Measurements from ENCODE around the gene TMC8.
"Not testable (repeated sequence)": the region's sequence is repeated elsewhere in the genome, so short reads cannot be mapped to it uniquely, and the experiment has no call there.

Gene TMC8

DNA sequence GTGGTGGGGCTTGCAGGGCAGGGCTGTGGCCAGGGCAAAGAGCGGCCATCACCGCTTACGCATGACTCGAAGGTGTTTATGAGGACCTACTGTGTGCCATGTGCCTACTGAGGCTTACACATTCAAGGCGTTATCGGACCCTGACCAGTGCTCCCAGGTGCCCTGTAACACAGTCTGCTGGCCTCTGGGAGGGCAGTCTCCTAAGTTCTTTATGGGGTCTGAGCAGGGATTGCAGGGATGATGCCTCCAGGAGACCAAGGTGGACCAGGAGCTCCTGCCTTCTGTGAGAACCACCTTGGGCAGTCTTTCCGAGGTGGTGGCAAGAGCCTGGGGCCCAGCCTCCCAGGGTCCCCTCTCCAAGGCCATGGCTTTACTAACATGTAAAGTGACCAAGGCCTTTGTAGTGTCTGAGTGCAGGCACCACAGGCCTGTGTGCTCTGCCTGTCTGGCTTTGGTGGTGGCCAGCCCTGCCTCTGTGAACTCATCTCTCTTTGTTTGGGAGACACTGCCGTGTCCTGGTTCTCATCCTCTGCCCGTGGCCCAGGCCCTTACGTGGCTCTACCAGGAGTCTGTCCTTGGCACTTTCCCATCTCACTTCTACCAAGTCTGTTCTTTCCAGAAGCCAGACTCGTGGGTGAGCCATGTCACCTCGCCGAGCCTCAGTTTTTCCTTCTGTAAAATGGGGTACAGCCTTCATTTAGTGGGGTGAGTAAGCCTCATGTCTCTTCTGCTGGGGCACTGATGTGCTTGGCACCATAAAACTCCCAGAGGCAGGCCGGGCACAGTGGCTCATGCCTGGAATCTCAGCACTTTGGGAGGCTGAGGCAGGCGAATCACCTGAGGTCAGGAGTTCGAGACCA lies 34.4 kb downstream of the TMC8 start:
- DNase-seq = no peak

DNA sequence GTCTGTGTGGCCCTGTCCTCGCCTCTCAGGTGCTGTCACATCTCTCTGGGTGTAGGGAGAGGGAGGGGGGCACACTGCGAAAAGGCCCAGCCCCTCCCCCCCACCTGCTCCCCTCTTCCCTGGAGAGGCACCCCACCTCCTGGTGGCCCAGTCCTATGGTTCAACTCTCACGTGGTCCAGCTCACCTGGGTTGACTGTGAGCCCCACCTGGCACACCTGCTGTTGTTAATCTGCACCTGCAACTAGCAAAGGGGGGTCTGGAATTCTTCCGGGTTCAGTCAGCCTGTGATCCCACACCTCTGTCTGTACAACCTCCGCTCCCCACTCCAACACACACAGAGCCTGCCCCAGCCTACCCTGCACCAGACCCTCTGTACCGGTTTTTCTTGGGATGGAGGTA lies 35.8 kb downstream of the TMC8 start:
- no peak for DNase-seq

DNA sequence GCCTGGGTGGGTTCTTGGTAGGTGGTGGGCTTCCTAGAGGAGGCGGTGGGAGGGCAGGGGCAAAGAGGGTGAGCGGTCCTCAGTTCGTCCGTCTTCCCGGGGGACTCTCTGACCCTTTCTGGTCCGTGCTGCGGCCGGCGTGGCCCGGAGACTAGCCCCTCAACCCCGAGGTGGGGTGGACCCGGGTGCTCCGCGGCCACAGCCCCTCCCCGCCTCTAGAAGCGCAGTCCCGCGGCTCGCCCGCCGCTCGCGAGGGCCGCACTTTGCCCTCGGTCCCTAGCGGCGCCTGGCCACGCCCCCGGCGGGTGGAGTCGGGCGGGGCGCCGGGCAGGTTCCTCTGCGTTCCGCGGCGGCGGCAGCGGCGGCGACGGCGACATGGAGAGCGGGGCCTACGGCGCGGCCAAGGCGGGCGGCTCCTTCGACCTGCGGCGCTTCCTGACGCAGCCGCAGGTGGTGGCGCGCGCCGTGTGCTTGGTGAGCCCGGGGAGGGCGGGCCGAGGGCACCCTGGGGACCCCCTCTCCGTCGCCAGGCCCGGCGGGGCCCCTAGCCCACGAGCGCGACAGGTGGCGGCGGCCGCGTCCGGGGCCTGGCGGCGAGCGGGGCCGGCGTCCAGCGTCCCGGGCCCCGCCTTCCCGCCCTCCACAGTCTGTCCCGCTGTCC lies 37.8 kb downstream of the TMC8 start, which contains the start of gene SYNGR2:
SYNGR2 (plus strand) TSS at position 340 of the 661 bp plus-strand sequence; CDS start at position 376, 36 bp downstream.
- peak; percentile 74 for DNase-seq

DNA sequence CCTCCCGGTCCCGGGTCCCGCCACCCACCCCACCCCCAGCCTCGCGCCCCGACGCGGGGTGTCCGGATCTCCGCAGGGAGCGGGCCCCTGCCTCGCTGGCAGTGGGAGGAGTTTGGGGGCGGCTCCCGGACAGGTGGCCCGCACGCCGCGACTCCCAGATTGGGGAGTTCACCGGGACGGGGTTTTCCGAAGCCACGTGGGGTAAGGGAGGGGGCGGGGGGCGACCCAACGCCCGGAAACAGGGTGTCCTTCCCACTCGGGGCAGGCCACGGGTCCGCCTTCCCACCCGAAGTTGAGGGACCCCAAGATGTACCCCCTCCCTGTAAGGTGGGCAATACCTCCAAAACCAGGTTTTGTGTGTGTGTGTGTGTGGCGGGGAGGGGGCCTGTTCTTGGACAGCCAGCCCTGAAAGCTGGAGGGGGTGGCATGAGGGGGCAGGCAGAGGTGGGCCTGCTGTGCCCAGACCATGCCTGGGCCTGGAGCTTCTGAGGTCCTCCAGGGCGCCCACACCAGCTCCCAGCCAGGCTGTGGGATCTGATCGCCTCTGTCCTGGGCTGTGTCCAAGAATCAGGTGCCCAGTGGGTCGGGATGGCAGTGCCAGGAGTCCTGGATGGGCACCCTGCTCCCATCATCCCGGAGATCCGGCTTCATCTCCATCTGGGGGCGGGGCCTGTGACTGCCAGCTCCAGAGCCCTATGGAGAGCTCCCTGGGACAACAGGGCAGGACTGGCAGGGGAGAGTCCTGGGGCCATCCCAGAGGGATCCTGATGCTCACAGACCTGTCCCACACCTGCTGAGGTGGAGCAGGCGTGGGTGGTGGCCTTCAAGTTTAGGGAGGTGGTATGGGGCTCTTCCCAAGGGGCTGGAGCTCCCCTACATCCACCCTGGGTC lies 38.6 kb downstream of the TMC8 start:
- DNase-seq = no peak

DNA sequence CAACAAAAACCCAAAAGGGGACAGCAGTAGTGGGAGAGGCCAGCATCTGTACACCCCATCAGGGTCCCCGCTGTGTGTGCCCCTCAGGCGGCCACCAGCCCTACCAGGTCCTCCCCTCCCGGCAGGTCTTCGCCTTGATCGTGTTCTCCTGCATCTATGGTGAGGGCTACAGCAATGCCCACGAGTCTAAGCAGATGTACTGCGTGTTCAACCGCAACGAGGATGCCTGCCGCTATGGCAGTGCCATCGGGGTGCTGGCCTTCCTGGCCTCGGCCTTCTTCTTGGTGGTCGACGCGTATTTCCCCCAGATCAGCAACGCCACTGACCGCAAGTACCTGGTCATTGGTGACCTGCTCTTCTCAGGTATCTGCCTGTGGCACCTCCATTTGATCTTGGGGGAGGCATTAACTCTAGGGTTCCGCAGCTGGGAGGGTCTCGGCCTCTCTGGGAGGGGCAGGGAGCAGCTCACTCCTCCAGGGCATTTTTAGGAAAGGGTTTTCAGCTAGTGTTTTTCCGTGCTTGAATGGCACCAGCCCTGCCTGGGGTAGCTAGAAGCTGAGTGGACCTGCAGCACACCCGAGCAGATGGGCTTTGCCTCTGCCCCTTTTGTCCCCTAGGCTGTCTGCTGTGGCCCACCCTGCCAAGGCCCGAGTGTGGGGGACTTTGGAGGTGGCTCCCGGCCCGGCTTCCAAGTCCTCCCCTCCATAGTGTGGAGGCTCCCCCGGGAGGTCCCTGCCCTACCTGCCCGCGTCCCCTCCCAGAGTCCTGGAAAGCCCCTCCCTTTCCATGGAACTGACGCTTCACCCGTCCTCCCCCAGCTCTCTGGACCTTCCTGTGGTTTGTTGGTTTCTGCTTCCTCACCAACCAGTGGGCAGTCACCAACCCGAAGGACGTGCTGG lies 40.4 kb downstream of the TMC8 start:
- DNase-seq = no peak

DNA sequence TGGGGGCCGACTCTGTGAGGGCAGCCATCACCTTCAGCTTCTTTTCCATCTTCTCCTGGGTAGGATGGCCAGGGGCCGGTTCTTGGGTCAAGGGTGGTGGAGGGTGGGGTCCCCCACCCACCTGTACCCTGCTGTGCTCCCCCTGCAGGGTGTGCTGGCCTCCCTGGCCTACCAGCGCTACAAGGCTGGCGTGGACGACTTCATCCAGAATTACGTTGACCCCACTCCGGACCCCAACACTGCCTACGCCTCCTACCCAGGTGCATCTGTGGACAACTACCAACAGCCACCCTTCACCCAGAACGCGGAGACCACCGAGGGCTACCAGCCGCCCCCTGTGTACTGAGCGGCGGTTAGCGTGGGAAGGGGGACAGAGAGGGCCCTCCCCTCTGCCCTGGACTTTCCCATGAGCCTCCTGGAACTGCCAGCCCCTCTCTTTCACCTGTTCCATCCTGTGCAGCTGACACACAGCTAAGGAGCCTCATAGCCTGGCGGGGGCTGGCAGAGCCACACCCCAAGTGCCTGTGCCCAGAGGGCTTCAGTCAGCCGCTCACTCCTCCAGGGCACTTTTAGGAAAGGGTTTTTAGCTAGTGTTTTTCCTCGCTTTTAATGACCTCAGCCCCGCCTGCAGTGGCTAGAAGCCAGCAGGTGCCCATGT lies 41.1 kb downstream of the TMC8 start:
- DNase-seq = not testable (repeated sequence)

DNA sequence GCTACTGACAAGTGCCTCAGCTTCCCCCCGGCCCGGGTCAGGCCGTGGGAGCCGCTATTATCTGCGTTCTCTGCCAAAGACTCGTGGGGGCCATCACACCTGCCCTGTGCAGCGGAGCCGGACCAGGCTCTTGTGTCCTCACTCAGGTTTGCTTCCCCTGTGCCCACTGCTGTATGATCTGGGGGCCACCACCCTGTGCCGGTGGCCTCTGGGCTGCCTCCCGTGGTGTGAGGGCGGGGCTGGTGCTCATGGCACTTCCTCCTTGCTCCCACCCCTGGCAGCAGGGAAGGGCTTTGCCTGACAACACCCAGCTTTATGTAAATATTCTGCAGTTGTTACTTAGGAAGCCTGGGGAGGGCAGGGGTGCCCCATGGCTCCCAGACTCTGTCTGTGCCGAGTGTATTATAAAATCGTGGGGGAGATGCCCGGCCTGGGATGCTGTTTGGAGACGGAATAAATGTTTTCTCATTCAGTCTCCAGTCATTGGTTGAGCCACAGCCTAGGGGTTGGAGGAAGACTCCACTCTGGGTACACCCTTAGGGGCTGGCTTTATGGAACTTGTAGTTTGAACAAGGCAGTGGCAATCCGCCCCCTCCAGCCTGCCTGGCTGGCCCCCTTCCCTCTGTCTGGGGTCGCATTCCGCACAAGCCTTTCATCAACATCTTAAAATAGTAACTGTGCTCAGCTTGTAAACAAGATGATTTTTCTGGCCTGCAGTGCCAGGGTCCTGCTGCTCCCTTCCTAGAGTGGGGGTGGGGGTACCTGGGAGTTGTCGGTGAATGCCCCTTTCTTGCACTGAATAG lies 41.9 kb downstream of the TMC8 start:
- no peak for DNase-seq

DNA sequence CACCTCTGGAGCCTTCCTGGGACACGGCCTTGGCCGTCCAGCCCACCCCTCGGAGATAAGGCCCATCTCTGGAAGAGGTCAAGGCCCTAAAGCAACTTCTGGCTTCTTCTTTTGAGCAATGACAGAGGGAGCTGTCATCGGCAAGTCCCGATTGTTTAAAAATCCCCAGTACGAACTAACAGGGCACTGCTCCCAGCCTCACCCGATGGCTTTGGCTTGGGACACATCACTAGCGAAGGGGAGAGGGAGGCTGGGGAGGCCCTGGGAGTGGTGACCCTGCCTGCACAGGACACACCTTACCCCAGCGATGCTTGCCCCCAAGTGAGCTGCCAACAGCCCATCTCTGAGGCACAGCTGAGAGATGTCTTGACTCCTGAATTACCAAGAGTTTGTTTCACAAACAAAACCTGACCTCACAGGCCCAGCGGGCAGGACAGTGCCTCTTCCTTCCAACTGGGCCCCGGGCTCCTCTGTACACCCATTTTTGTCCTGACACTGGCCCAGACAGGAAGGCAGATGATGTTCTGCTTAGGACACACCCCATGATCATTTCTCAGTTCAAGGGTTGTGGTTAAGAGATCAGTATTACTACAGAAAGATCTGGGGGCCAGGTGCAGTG lies 42.6 kb downstream of the TMC8 start:
- DNase-seq = no peak

DNA sequence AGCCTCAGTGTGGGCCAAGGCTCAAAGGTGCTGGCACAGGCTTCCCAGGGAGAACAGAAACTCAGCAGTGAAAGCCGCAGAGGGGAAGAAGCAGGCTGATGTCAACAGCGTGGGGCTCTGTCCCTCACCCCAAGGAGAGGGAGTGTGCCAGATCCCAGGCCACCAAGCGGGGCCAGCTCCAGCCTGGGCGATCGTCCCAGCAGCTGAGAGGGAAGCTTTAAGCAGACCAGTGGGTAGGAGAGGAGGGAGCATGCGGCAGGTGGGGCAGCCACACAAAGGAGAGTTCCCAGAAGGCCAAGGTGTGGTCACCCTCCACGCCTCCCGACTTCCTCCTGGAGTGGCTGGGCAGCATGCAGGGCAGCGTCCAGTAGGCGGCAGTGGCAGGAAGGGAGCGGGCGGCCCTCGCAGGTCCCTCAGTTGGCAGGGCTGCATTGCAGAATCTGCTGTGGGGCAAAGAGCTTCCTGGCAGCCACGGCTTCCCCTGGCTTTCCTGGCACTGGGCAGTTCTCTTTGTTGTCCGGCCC lies 43.8 kb downstream of the TMC8 start:
- DNase-seq = no peak

DNA sequence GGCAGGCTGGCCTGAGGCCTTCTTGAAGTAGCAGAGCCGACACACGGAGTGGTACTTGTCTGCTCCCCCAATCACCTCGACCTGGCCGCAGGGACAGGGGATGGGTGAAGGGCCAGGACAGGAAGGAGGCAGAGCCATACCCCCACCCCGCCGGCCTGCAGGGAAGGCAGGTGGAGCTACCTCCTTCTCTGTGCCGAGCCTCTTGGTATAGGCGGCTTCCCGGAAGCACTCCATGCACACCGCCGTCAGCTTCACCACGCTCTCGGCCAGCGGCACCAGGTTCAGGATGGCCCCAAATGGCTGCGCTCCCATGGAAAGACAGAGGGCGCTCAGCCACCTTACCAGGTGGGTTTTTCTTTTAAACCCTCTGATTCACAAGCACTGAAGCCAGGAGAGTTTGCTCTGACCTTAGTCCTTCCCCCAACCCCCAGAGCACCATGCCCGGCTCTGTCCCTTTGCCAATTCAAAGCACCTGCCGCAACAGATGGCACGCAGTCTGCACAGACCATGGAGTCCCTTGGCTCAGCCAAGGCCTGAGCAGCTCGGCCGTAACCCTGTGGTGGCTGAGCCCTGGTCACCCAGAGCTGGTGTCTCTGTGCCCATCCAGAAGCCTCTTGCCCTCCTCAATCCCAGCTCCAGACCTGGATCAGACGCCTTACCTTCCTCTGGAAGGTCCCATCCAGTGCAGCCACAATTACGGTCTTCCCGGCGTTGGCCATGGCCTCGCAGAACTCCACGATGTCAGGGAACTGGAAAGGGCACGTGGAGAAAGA lies 44.5 kb downstream of the TMC8 start:
- DNase-seq = no peak

DNA sequence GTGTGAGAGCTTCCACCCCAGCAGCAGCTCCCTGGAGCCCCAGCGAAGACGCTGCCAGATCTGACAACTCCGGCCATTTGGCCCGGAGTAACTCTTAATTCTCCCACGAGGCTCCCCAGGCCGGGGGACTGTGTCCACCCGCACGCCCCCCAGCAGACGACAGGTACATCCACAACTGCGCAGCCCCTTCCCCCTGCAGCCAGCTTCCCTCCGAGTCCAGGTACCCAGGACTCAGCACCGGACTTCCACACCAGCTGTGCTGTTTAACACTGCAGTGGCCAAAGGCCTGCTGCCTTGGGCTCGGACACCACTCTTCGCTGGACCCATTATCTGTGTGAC lies 45.0 kb downstream of the TMC8 start:
- DNase-seq = no peak

DNA sequence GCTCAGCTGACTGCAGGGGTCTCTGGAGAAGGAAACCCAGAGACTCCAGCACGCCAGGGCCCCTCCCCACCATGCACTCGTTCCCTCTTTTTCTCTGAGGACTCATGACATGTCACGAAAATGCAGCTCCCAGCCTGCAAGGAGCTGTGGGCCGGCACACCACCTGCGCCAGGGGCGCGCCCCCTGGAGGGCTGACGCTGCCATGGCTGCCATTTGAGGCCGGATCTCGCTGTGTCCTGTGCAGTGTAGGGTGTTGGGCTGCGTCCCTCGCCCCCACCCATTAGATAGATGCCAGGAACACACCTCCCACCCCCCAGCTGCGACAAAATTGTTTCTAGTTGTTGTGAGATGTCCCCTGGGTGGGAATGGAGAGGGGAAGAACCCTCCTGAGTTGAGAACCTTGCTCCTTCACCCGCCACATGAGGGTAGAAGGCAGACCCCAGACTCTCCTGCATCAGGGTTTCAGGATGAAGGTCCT lies 46.0 kb downstream of the TMC8 start:
- DNase-seq = peak; percentile 81

DNA sequence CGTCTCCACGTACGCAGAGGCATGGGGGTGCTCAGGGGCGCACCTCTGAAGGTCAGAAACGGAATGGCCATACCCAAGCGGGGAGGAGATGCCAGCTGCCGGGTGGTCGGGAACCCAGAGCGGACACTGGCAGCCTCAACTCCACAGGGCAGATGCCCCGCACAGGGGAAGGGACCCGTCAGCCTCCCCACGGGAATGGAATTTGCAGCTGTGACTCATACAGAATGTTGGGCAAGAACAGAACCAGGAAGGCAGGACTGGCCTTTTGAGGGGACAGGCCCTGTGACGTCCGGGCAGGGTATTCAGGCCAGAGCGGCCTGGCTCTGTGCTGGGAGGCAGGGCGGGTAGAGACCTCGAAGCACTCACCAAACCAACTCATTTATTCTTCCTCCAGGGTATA lies 48.8 kb downstream of the TMC8 start:
- no peak for DNase-seq

DNA sequence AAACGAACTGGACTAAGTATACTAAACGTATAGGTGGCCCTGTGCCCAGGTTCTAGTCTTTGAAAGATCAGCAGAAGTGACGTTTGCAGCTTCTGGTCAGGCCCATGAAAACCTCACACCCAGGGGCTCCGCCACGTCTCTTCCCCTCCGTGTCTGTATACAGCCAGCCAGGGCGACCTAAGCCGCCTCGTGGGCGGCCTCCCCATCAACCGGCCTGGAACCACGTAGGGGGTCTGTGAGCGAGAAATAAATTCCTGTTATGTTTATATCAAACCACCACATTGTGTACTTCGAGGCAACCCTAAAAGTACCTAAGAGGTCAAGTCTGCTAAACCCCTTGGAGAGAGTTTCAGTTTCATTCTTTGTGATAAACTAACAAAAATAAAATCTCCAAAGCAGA lies 49.5 kb downstream of the TMC8 start:
- no peak for DNase-seq

DNA sequence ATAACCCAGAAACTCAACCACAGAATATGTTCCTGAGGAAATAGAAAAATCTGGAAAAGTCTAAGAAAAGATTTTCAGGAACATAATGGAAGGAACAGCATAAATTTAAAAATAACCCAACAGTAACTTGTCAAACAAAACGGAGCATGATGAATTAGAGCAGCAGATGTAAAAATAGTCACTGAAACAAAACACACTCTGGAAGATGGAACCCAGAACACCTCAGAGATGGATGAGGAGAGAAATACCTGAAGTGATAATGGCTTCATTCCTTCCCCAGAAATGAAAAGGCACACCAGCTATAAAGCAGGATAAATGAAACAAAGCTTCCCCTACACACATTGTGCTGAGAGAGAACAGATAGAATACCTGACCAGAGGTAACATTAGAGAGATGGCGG lies 49.9 kb downstream of the TMC8 start:
- no peak for DNase-seq

DNA sequence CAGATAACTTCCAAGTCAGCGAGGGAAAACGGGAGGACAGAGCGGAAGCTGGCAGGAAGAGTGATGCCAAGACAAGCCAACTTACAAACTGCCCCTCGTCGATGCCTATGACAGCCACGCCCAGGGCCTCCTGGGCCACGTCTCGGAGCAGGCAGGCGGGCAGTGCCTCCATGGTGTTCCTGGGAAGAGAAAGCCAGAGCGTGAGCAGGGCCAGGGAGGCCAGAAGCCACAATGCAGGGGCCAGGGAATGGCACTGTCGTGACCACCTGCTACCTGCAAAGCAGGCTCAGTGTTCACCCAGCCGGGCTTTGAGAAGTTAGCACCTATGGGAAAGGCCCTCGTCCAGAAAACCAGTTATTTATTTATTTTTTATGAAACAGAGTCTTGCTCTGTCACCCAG lies 51.9 kb downstream of the TMC8 start:
- DNase-seq = no peak

DNA sequence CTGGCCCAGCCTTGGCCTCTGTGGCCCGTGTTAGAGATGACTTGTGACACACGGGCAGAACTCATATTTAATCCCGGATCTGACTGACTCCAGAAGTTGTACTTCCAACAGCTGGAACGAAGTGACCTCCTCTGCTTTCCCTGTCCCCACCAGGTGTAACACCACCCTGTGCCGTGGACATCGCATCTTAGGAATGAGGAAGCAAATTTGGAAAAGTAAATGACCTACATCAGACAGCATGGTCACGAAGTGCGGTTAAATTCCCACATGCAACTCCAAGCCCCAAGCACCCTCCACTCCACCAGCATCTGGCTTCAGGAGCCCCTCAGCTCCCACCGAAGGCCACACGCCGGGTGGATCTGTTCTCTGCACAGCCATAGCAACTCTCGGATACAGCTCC lies 53.3 kb downstream of the TMC8 start:
- no peak for DNase-seq

DNA sequence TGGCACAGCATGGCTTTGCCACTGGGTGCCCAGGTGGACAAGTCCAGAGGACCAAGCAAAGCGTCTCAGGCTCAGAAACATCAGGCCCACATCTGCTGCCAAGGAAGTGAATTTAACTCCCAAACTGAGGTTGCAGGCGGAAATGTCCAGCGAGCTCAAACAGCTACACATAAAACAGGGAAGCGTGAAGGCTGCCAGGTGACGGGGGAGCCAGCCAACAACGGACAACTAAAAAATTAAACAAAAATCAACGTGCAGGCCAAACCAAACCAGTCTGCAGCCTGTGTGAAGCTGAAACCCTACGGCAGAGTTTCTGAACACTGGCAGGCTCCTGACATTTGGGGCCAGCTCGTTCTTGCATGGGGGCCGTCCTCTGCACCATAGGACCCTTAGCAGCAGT lies 53.8 kb downstream of the TMC8 start:
- DNase-seq = no peak

DNA sequence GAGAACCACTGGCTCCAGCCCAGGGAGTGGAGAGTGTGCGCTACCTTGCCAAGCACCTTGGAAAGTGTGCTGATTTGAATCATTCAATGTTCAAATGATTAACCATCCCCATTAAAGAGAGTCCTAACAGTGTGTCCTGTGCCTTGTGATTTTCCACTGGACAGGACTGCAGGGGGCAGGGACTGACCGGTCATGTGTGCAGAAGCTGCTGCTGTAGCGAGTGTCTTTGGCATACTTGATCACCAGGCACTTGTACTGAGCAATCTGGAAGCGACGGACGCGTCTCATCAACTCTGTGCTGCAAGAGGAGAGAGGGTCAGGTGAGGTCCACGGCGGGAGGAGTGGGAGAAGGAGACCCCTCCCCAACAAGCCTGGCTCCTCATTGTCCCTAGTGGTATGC lies 54.3 kb downstream of the TMC8 start:
- no peak for DNase-seq
